GM10266 (cell line): Measurements from ENCODE around the gene XIRP1.

Experiments used
- DNase-seq: peaks from one replicate; pipeline ENCODE4 v3.0.0; 2012; ENCODE audit errors: extremely low spot score
- CTCF ChIP-seq: IDR thresholded peaks from 2 replicates; pipeline ENCODE4 v1.5.1; 2012; ENCODE audit warnings: mild to moderate bottlenecking, low read depth; ENCODE audit not compliant: control insufficient read depth, insufficient read depth; ENCODE audit errors: missing control alignments

XIRP1 gene

GRCh38 chr3:39134305-39134704, 58.1 kb downstream of the XIRP1 start:
- no peak for TF ChIP-seq CTCF
- DNase-seq: no peak

- DNase-seq: no peak
Measured at GRCh38 chr3:39133822-39134221, 58.6 kb downstream of the XIRP1 start.

More at GRCh38 chr3:39133822-39134221, 58.6 kb downstream of the XIRP1 start:
- TF ChIP-seq CTCF: no peak
